Astrocyte of the cerebellum (primary cell): ENCODE data around the gene WWOX.

Experiments
- DNase-seq: peaks from one replicate; pipeline ENCODE4 v3.0.0-alpha.2; 2011; ENCODE audit warnings: low read depth
- H3K4me3 ChIP-seq: 2 replicates; pipeline ENCODE4 v1.5.1; 2011; ENCODE audit warnings: mild to moderate bottlenecking, low read depth, low read length, moderate library complexity
- in situ Hi-C: cut with HindIII; loops from 2 replicates; pipeline ENCODE4 v1.10.0; 2017; ENCODE audit warnings: low sequenced_read_pairs
- TF ChIP-seq, protein P1 (sequence below): IDR thresholded peaks from 2 replicates; pipeline ENCODE4 v1.5.1; 2012; ENCODE audit warnings: low read length, low read depth, moderate library complexity, mild to moderate bottlenecking; ENCODE audit errors: missing control alignments

The WWOX gene

DNA sequence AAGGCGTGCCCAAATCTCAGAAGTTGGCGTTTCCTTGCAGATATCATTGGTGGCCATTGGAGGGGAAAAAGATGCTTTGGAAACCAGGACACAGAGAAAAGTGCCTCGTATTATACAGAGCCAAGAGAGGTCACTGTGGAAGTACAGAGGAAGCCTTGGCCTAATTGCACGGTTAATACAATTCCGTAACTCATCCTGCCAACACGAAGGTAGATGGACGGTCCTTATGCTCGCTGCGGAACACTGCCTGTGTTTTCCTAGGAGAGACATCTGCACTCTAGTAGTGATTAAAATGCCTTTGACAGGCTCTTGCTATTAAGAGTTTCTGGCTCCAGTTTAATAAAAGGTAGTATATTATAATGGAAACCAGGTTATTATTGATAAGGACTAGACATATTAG lies 536.4 kb downstream of the WWOX start:
- no peak for DNase-seq
- H3K4me3 ChIP-seq: no peak overlapping the region
- TF ChIP-seq, protein P1, sequence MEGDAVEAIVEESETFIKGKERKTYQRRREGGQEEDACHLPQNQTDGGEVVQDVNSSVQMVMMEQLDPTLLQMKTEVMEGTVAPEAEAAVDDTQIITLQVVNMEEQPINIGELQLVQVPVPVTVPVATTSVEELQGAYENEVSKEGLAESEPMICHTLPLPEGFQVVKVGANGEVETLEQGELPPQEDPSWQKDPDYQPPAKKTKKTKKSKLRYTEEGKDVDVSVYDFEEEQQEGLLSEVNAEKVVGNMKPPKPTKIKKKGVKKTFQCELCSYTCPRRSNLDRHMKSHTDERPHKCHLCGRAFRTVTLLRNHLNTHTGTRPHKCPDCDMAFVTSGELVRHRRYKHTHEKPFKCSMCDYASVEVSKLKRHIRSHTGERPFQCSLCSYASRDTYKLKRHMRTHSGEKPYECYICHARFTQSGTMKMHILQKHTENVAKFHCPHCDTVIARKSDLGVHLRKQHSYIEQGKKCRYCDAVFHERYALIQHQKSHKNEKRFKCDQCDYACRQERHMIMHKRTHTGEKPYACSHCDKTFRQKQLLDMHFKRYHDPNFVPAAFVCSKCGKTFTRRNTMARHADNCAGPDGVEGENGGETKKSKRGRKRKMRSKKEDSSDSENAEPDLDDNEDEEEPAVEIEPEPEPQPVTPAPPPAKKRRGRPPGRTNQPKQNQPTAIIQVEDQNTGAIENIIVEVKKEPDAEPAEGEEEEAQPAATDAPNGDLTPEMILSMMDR: no peak
- in situ Hi-C loops: no loop called here

DNA sequence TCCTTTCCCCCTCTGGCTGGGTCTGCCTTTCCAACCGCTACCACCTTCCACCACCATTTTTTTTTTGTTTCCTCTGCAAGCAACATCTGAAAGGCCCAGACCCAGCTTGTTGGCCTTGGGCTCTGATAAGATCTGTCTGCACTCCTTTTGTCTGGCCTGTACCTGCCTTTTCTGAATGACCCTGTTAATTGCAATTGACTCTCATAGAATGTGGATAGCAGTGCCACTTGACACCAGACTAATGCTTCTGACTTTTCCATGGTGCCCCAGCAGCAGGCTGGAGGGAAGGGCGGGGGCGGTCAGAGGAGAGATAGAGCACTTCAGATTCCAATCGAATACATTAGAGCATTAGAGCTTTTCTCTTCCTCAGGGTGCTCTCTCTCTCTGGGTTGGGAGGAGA lies 538.9 kb downstream of the WWOX start:
- in situ Hi-C loops: no loop called here
- TF ChIP-seq, protein P1: no peak
- H3K4me3 ChIP-seq: no peak overlapping the region
- DNase-seq: no peak

DNA sequence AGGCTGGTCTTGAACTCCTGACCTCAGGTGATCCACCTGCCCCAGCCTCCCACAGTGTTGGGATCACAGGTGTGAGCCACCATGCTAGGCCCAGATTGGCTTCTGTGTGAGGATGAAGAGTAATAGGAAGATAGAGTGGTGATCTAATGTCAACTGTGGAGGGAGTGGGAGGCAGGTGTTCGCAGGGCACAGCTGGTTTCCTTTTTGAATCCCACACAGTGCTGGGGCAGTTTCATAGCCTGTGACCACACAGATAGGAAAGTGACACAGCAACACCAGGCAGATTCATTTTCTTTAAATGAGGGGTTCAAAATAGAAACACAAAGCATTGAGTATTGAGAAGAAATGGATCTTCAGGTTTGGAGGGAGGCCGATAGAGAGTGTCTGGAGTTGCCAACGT lies 540.3 kb downstream of the WWOX start:
- DNase-seq: no peak
- in situ Hi-C loops: no loop called here
- TF ChIP-seq, protein P1: no peak
- H3K4me3 ChIP-seq: no peak overlapping the region

DNA sequence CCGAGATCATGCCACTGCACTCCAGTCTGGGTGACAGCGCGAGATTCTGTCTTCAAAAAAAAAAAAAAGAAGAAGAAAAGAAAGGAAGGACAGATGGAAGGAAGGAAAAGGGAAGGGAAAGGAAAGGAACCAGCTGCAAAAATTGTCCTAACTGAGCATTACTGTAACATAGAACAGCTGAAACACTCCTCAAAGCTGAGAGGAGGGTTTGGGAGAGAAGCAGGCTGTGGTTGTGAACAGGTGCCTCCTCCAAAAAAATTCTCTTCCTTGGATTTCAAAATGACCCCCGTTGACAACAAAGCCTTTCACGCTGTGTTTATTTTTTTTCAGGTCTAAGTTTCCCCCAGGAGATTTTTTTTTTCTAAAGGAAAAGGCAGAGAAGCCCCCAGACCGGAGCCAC lies 541.4 kb downstream of the WWOX start:
- no peak for DNase-seq
- TF ChIP-seq, protein P1: no peak
- in situ Hi-C loops: no loop called here
- no peak overlapping the region for H3K4me3 ChIP-seq

DNA sequence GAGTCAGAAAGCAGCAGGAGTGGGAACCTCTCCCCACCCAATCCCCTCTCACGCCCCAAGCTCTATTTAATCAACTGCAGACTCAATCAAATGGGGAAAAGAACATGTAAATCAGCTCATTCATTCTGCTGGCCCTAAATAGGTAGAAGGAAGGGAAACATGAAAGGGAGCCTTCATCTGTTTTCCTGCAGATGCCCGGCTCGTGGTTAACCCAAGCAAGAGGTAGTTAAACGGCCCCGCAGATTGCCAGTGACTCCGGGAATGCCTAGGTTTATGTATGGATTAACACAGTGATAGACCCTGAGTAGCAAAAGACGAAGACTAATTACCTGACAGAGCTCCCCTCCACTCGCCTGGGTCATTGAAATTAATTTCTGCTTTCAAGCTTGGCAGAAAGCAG lies 542.0 kb downstream of the WWOX start:
- in situ Hi-C loops: no loop called here
- TF ChIP-seq, protein P1: no peak
- no peak for DNase-seq
- H3K4me3 ChIP-seq: no peak overlapping the region

DNA sequence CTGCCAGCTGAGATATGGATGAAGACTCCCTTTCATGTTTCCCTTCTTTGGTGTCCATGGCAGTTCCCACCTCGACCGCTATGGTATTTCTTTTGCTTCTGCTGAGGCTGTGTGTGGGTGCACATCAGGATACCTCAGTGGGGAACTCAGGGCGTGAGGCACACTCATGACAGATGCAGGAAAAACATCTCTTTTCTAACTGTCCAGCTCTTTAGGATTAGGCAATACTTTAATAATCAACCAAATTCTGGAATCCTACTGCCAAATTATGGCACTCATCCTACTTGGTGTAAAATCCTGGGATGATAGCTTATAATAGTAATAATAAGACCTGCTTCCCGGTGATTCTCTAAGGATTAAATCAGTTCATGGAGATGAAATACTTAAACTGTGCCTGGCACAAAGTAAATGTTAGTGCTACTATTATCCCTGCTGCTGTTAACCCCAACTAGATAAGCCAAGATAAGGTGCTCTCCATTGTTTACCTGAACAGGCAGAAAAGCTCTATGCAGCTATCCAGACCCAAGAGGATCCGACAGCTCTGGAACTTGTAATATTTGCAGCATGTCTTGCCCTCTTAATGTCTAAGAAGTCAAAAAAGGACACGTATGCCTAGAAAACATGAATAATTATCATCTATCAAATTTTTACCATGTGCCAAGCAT lies 543.3 kb downstream of the WWOX start:
- in situ Hi-C loops: no loop called here
- H3K4me3 ChIP-seq: no peak overlapping the region
- TF ChIP-seq, protein P1: no peak
- DNase-seq: no peak
